HG03159 (cell line): ENCODE results near the gene LMBR1.
A peak's percentile ranks its signal among the peaks of the same experiment; 100 is the strongest.
"Not testable (repeated sequence)": the region's sequence is repeated elsewhere in the genome, so short reads cannot be mapped to it uniquely, and the experiment has no call there.

ENCODE experiments used
- ATAC-seq: cut with Tn5 transposase; IDR thresholded peaks from one replicate; pipeline ENCODE4 v1.9.1; 2021; ENCODE audit warnings: mild to moderate bottlenecking, moderate library complexity; ENCODE audit not compliant: unreplicated experiment

LMBR1 gene

GRCh38 chr7:156892821-156893706, at the start of gene LMBR1:
Gene LMBR1 (minus strand): TSS chr7:156893183. CDS start chr7:156892993, 190 bp downstream.
- peak; percentile 79 for ATAC-seq

- ATAC-seq = no peak
Measured at GRCh38 chr7:156942708-156943090, 49.7 kb upstream of the LMBR1 start.

DNA sequence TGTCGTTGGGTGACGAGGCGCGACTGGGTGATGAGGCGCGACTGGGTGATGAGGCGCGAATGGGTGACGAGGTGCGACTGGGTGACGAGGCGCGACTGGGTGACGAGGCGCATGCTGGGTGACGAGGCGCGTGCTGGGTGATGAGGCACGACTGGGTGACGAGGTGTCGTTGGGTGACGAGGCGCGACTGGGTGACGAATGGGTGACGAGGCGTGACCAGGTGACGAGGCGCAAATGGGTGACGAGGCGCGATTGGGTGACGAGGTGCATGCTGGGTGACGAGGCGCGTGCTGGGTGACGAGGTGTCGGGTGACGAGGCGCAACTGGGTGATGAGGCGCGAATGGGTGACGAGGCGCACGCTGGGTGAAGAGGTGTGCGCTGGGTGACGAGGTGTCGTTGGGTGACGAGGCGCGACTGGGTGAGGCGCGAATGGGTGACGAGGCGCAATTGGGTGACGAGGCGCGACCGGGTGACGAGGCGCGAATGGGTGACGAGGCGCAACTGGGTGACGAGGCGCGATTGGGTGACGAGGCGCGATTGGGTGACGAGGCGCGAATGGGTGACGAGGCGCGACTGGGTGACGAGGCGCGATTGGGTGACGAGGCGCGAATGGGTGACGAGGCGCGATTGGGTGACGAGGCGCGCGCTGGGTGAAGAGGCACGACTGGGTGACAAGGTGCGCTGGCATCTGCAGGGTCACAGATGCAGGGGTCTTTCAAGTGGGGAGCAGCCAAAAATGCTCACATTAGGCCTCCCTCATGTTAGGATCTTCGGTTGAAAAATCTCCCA, 48.6 kb upstream of the LMBR1 start:
- no peak for ATAC-seq

DNA sequence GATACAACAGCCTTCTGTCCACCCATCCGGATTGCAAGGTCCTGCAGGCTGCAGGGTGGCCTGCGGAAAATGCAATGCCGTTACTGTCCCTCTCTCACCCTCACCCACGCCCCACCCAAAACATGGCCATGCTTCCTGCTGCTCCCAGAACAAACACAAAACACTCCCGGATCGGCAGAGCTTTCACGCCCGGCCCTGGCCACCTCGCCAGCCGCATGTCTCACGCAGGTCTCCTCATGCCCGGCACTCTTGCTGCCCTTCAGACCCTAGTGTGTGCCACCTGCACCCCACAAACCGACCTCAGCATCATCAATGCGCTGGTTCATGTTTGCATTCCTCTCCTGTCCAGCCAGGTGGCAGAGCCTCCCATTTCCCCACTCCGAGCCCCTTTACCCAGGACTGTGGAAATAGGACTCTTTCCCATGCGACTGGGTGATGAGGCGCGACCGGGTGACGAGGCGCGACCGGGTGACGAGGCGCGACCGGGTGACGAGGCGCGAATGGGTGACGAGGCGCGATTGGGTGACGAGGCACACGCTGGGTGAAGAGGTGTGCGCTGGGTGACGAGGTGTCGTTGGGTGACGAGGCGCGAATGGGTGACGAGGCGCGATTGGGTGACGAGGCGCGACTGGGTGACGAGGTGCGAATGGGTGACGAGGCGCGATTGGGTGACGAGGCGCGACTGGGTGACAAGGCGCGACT, 47.6 kb upstream of the LMBR1 start:
- no peak for ATAC-seq

- not testable (repeated sequence) for ATAC-seq
Measured at GRCh38 chr7:156936766-156937165, 43.8 kb upstream of the LMBR1 start.

- no peak for ATAC-seq
Measured at GRCh38 chr7:156935250-156935649, 42.3 kb upstream of the LMBR1 start.

- no peak for ATAC-seq
Measured at GRCh38 chr7:156932006-156932405, 39.0 kb upstream of the LMBR1 start.

DNA sequence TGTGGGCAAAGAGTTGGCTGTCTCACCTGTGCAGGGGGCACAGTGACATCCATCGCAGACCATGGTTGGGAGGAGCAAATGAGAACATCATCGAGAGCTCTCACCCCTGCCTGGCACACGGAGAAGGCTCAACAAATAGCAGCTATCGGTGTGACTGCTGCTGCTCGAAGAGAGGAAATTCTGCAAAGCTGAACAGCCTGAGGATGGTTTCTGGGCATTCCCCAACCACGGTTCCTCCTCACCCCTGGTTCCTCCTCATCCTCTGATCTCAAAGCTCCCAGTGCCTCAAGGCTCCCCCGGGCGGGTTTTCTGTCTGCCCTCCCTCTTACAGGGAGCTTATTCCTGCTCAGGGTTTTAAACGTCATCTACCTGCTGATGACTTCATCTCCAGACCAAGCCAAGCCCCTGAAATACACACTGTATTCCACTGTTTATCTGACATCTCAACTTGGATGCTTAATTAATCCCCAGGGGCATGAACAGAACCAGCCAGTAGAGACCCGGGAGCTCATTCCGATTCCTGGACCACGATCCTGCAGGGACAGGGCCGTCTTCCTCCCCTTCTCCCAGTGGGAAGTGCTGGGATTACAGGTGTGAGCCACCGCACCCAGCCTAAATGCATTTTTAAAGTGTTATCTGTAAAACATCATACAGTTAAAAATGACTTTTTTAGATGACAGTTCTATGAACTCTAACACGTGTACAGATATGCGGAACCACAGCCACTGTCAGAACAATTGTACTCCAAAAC, 37.0 kb upstream of the LMBR1 start:
- ATAC-seq = no peak

- ATAC-seq = no peak
Measured at GRCh38 chr7:156928406-156928747, 35.4 kb upstream of the LMBR1 start.

GRCh38 chr7:156927571-156928405, 34.8 kb upstream of the LMBR1 start:
- ATAC-seq = no peak

DNA sequence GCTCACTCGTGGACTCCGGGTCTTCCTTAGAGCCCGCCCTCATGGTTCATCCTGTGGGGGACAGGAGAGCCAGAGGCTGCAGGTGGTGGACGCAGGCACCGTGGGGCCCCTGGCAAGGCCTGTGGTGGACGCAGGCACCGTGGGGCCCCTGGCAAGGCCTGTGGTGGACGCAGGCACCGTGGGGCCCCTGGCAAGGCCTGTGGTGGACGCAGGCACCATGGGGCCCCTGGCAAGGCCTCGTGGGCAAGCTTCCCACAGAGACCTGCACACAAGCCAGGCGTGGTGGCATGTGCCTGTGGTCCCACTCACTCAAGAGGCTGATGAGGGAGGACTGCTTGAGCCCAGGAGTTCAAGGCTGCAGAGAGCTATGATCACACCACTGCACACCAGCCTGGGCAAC, 32.8 kb upstream of the LMBR1 start:
- not testable (repeated sequence) for ATAC-seq

DNA sequence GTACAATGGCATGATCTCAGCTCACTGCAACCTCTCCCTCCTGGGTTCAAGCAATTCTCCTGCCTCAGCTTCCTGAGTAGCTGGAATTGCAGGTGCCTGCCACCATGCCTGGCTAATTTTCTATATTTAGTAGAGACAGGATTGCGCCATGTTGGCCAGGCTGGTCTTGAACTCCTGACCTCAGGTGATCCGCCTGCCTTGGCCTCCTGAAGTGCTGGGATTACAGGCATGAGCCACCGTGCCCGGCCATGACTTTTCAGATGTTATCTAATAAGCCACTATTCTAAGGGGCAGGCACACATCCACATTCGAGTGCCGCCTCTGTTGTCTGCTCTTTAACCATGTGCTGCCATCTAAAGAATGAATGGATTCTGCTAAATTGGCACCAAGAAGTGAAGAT, 29.3 kb upstream of the LMBR1 start:
- ATAC-seq = not testable (repeated sequence)

GRCh38 chr7:156920487-156921373, 27.7 kb upstream of the LMBR1 start:
- ATAC-seq = not testable (repeated sequence)

GRCh38 chr7:156920076-156920475, 27.1 kb upstream of the LMBR1 start:
- ATAC-seq = no peak

GRCh38 chr7:156919132-156919713, 26.2 kb upstream of the LMBR1 start:
- ATAC-seq = no peak

DNA sequence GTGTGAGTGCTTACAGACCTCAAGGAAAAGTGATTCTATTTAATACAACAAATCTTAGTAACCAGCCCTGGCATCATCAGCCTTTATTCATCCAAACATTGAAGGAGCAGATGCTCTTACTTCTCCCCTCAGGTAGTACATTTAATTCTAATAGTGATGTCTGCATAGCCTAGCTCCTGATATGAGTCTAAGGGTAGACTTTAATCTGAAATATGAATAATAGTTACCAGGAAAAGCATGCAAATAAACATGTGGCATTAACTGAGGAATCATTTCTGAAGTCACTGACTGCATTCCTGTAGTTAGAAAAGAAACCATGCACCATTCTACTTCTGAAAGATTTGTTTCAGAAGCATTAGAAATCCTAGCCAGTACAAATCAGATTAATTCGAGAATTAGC, 25.7 kb upstream of the LMBR1 start:
- ATAC-seq = no peak

GRCh38 chr7:156909574-156910252, 16.7 kb upstream of the LMBR1 start:
- ATAC-seq = not testable (repeated sequence)

DNA sequence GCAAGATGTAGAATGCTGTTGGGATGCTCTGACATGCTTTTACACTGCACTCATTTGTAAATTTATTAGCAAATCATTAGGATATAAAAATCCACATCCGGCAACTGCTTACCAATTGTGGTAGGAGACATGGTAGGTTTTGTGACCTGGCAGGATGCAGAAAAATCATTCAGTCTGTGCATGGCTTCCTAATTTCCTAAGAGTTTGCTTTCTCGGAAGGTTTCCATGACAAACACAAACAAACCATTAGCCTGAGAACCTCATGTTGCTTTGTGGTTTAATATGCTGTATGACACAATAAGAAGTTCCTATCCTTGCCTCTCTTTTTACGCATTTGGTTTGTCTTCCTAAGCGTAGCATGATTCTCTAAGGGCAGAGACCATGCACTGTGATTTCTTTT, 14.7 kb upstream of the LMBR1 start:
- no peak for ATAC-seq
